H1 (cell line): ENCODE measurements around the gene MOB3B.
A peak's percentile ranks its signal among the peaks of the same experiment; 100 is the strongest.

Experiments
- CTCF ChIP-seq, 3 experiments: IDR thresholded peaks; 1 replicate in 2 of 3; 2 replicates in 1 of 3; pipeline versions ENCODE4 v1.5.1 to v1.6.1; 2011; ENCODE audit warnings: low read length in 3 of 3, mild to moderate bottlenecking in 3 of 3, inconsistent platforms in 2 of 3, low read depth in 1 of 3, moderate library complexity in 1 of 3; ENCODE audit not compliant: insufficient read depth in 1 of 3; ENCODE audit errors: control extremely low read depth in 1 of 3
- KDM1A ChIP-seq: fragments of 200-600, 300-600 bp; sonication (generic); IDR thresholded peaks from 2 replicates; pipeline ENCODE4 v1.7.1; 2016; ENCODE audit warnings: mild to moderate bottlenecking, low read length, borderline replicate concordance
- POLR2A ChIP-seq, 2 experiments: IDR thresholded peaks; 1 replicate in 1 of 2; 2 replicates in 1 of 2; pipeline ENCODE4 v1.6.1; 2011; ENCODE audit warnings: low read depth in 2 of 2, low read length in 2 of 2, mild to moderate bottlenecking in 2 of 2; ENCODE audit errors: control extremely low read depth in 1 of 2
- SP1 ChIP-seq: IDR thresholded peaks from 2 replicates; pipeline ENCODE4 v1.6.1; 2011; ENCODE audit warnings: low read depth, low read length
- TAF1 ChIP-seq: IDR thresholded peaks from 2 replicates; pipeline ENCODE4 v1.6.1; 2011; ENCODE audit warnings: mild to moderate bottlenecking, low read depth, low read length

- TF ChIP-seq POLR2A (IDR thresholded peaks at IDR 0.05; ENCODE audit: control extremely low read depth in 1 of 2, low read depth in 2 of 2, low read length in 2 of 2) (peak; percentile 71 to 91), KDM1A (no peak), CTCF (IDR thresholded peaks at IDR 0.05; ENCODE audit: control extremely low read depth in 1 of 3, insufficient read depth in 1 of 3, low read depth in 1 of 3, low read length in 3 of 3) (no peak), TAF1 (peak; percentile 92), SP1 (peak; percentile 78; the same call in 1 of the 2 replicates)
Observed at GRCh38 chr9:27573634-27574590, 44.3 kb upstream of the MOB3B start.
